Hepatic stellate cell (primary cell): ENCODE measurements around the gene NAALADL2.
"Not testable (repeated sequence)": the region's sequence is repeated elsewhere in the genome, so short reads cannot be mapped to it uniquely, and the experiment has no call there.

ENCODE experiments used
- DNase-seq: peaks from one replicate; pipeline ENCODE4 v3.0.0; 2011; ENCODE audit warnings: low spot score

NAALADL2 gene

GRCh38 chr3:175749981-175750380 lies 890.8 kb downstream of the NAALADL2 start:
- DNase-seq, result no peak

DNA sequence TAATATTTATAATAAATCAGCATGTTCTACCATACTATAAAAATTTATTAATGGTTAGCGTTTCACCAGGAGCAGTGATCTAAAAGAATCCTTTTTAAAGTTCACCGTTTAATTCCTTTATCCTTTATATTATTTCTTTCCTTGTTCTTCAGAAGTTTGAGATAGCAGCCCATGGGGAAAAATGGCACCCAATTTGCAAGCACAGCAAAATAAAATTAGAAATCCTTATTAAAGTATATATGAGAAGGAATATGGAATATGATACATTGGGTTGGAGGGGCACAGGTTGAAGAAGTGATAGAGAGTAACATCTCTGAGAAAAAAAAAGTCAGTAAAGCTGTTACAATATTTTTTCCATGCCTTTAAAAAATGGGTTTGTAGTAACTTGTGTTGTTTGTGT lies 892.0 kb downstream of the NAALADL2 start:
- DNase-seq, result no peak

GRCh38 chr3:175763948-175764347 lies 904.8 kb downstream of the NAALADL2 start:
- no peak for DNase-seq

DNA sequence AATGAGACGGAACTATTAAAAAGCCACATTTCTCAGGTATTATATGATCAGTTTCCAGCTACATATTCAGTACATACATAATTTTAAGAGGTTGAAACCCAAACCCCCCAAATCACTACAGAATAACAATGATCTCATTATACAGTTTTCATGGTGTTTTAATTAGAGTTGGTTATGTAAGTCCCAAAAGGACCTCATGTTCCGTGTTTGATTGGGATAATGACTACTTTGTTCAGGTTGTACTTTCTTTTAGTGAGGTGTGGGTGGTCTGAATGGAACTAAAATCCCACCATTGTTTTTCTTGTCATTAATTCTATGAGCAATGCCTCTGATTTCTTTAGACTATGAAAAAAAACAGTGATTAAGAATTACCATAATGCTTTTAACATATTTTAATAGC lies 905.6 kb downstream of the NAALADL2 start:
- no peak for DNase-seq

- DNase-seq, result no peak
These were observed 911.3 kb downstream of the NAALADL2 start for GRCh38 chr3:175770426-175770825.

GRCh38 chr3:175777495-175777894 lies 918.4 kb downstream of the NAALADL2 start:
- DNase-seq, result no peak

DNA sequence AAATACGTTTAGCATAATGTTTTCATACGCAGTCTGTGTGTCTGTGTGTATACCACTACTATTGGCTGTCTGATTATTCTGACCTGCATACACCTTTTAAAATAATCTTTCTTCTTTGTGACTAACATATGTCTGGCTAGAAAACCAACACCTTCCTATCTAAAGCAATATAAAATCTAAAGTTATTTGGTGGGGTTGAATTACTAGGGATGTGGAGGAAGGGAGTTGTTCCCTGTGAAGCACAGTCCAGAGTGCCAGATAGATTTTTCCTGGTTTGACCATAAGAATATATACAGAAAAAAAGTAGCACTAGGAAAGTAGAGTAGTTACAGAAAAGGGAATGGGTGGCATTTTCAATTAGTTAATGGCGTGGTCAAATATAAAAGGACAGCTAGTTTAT lies 918.8 kb downstream of the NAALADL2 start:
- no peak for DNase-seq

DNA sequence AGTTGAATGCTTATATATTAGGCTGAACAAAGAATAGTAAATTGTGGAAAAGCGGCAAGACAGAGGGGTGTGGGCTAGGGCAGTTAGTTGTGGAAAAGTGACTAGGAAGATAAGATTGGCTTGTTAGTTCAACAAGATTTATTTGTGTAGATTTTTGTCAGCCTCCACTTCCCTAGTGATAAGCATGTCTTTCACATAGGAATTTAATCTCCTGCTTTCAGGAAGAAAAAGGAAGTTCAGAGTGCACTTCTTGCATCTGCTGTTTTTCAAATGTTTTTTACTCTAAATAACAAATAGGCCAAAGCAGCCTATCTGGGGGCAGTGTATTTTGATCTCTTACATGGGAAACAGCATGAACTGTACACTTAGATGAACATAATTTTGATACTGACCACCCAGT lies 919.9 kb downstream of the NAALADL2 start:
- no peak for DNase-seq

DNA sequence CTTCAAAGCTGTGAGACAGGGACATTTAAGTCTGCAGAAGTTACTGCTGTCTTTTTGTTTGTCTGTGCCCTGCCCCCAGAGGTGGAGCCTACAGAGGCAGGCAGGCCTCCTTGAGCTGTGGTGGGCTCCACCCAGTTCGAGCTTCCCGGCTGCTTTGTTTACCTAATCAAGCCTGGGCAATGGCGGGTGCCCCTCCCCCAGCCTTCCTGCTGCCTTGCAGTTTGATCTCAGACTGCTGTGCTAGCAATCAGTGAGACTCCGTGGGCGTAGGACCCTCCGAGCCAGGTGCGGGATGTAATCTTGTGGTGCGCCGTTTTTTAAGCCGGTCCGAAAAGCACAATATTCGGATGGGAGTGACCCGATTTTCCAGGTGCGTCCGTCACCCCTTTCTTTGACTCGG lies 928.0 kb downstream of the NAALADL2 start:
- not testable (repeated sequence) for DNase-seq

DNA sequence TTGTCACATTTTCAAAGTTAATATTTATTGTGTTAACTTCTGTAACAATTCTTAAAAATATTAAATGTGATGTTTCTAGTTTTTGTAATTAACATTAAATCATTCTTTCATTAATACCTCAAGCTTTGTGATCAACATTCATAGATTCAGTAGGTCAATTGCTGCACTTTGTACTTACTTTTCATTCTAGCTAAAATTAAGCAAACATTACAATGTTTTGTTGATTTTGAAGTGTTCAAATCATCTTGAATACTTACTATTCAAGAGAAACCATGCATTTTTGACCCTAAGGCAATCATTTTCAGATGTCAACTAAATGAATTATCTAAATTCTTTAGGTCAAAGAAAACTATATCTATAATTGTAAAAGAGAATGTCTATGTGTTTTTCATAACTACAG lies 933.1 kb downstream of the NAALADL2 start:
- DNase-seq, result no peak

DNA sequence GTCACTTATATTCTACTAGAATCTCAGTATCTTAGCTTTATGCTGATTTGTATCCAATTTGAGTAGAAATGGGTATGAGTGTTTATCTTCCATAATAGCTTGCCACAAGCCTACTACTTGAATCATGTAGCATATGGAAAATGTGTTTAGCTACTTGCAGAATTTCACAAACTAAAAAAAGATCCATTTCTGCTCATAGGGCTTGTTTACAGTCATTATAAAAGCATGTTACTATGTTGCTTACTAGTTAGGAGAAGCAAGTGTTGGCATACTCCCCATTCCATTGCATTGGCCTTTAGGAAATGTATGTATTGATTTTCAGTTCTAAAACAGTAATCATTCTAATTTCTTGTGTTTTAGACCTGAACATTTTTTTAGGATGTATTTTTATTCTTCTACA lies 939.2 kb downstream of the NAALADL2 start:
- no peak for DNase-seq

- no peak for DNase-seq
These were observed 946.7 kb downstream of the NAALADL2 start for GRCh38 chr3:175805825-175806224.

DNA sequence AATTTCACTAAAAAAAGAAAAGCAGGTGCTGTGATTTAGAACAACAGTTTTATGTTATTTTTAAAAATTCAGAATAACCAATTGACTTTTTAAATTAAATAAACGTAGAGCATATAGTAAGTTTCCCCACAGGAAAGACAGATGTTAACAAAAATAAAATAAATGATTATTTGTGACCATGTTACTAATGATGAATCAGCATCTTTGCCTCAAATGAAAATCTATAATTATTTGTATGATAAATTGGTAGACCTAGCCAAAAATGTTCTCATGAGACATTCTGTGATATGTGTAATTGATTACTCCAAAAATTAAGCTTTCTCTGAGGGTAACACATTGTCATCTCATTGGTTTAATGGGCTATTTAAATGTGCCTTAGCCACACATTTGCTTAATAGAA lies 948.0 kb downstream of the NAALADL2 start:
- DNase-seq, result no peak

- DNase-seq, result no peak
These were observed 959.8 kb downstream of the NAALADL2 start for GRCh38 chr3:175818811-175819464.

DNA sequence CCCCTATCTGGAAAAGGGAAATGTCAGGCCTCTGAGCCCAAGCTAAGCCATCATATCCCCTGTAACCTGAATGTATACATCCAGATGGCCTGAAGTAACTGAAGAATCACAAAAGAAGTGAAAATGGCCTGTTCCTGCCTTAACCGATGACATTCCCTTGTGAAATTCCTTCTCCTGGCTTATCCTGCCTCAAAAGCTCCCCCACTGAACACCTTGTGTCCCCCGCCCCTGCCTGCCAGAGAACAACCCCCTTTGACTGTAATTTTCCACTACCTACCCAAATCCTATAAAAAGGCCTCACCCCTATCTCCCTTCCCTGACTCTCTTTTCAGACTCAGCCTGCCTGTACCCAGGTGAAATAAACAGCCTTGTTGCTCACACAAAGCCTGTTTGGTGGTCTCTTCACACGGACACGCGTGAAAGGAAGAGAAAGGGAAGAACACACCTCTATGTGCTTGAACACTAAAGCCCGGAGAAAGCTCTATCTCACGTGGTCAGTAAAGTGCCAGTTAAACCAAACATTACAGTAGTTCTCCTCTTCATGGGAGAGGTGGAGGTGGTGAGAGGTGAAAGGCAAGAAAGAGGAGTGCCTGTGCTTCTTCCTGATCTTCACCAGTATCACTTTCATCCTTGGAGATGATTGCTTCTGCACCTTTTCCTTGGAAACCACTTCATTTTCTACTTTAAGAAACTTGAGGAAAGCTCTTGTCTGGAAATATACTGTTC lies 963.8 kb downstream of the NAALADL2 start:
- DNase-seq, result not testable (repeated sequence)

DNA sequence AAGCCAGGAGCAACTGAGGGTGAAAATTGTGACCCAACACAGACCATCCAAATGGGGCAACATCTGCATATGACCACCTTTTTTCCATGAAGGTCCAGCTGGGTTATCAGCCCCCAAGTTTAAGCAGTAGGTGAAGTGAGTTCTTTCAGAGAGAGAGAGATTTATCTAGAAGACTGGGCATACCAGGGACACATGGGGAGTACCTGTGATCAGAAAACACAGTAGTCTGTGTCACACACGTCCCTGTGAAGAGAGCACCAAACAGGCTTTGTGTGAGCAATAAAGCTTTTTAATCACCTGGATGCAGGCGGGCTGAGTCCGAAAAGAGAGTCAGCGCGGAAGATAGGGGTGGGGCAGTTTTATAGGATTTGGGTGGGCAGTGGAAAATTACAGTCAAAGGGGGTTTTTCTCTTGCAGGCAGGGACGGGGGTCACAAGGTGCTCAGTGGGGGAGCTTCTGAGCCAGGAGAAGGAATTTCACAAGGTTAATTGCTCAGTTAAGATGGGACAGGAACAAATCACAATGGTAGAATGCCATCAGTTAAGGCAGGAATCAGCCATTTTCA lies 966.0 kb downstream of the NAALADL2 start:
- not testable (repeated sequence) for DNase-seq

DNA sequence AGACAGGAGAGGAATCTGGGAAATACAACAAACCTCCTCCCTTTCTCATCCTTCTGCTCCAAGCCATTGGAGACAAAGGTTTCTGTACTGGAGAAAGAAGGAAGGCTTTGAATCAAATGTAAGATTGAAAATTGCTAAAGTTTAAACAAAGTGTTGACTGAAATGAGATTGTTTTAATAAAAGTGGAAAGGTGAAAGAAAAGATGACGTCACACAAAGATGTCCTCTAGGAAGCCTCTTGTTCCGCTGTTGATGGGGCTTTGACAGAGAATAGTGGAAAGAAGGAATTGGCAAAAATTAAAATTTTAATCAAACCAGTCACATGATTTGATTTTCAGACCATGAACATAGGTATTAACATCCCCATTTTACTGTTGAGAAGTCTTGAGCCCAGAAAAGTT lies 967.6 kb downstream of the NAALADL2 start:
- no peak for DNase-seq

GRCh38 chr3:175829809-175830208 lies 970.7 kb downstream of the NAALADL2 start:
- DNase-seq, result not testable (repeated sequence)

GRCh38 chr3:175835763-175836162 lies 976.6 kb downstream of the NAALADL2 start:
- DNase-seq, result not testable (repeated sequence)

DNA sequence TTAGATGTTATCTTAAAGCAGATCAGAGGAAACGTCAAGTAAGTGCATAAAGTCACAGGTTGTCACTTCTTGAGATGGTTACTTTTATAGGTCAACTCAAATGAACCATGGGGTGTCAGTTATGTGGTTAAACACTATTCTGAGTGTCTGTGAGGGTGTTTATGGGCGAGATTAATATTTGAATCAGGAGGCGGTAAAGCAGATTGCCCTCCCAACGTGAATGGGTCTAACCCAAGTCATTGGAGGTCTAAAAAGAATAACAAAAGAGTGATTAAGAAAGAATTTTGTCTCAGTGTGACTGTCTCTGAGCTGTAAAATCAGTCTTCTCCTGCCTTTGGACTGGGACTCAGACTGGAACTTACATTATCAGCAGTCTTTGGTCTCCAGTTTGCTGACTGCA lies 977.5 kb downstream of the NAALADL2 start:
- DNase-seq, result no peak

DNA sequence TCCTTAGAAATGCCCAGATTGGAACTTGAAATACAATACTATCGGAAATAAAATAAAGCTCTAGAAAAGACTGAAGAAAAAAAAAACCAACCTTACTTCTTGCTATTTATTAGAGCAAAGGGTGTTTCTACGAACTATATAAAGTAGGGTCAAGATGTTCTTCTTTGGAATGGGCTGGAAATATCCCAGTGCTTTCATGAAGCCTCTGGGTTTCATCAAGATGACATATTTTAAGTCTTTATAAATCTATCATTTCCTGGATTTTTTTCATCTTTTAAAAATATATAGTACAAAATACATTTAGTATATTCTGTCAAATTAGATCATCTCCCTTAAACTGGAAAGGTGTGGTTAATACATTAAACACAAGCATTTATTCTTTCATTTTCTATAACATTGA lies 978.8 kb downstream of the NAALADL2 start:
- no peak for DNase-seq

DNA sequence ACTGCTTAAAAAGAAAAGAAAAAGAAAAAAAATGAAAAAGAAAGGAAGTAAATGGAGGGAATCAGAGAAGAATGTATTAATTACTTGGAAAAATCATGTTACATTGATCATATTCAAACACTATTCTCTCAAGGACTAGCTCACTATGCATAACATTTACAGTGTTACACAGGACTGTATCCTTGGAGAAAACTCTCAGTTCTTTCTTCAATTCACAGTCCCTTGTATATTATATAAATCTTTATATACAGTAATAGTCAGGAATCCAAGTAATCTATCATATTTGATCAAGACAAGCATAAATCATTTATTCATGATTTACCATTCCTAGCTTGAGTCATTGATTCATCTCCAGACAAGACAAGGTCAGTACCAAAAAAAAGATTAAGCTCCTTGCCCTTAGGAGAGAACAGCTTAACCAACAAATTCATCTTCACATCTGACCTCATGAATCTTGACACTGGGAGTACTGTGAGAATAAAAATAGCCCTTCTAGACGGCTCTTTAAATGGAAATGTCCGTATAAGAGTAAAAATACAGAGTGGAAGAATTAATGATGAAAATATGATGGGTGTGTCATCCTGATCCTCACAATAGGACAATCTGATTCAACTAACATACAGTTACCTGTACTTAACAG lies 980.4 kb downstream of the NAALADL2 start:
- DNase-seq, result no peak

- no peak for DNase-seq
These were observed 992.4 kb downstream of the NAALADL2 start for GRCh38 chr3:175851541-175851940.
